ENCODE data around the gene MAP3K7. TPM values are rescaled to one million over a fixed set of nuclear protein-coding genes. Genes with fewer than 3 reads are reported as not detected.

The MAP3K7 gene
- total and polyA plus RNA-seq, 2 of the 8 experiments (the other 6 are each of a cell fraction or from before 2014, with no cell fraction given): 27.3 to 34.8 TPM

DNA sequence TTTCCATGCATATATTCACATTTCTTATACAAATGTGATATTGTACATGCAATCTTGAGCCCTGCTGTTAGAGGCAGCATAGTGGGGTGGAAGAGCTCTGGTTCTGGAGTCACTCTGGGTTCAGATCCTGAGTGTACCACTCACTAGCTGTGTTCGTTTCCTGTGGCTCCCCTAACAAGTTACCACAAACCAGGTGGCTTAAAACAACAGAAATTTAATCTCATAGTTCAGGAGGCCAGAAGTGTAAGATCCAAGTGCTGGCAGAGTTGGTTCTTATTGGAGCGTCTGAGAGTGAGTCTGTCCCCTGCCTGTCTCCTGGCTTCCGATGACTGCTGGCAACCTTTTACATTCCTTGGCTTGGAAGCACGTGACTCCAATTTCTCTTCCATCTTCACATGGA, 115.6 kb downstream of the MAP3K7 start:
- H2BK12ac ChIP-seq (ENCODE audit: low read depth, low read length): no peak overlapping the region
- H3K27me3 ChIP-seq (replicated peaks in 1 of 4; ENCODE audit: control insufficient read depth in 3 of 4, extremely low read depth in 1 of 4, insufficient read depth in 3 of 4, low read length in 3 of 4): no peaks in the 10 kb centered on the region
- no peak overlapping the region for H3K27ac ChIP-seq (ENCODE audit: low read depth, low read length)
- H2AK5ac ChIP-seq (ENCODE audit: low read depth, low read length): no peak overlapping the region
- no peak overlapping the region for H2BK20ac ChIP-seq (ENCODE audit: low read length)
- H3K4me1 ChIP-seq (replicated peaks in 1 of 4; ENCODE audit: control insufficient read depth in 3 of 4, insufficient read depth in 4 of 4, low read length in 3 of 4): no peaks in the 10 kb centered on the region; a peak in 2 of 7 replicates
- H3K18ac ChIP-seq (ENCODE audit: extremely low read depth, low read length): 0 out of 2 replicates have a peak overlapping the region, but pooled peaks have one; percentile 14
- no peak overlapping the region for H4K8ac ChIP-seq (ENCODE audit: extremely low read depth, insufficient read depth, low read length)
- no peak overlapping the region for H3K14ac ChIP-seq (ENCODE audit: insufficient read length)
- H3K23ac ChIP-seq (ENCODE audit: insufficient read length): no peak overlapping the region
- TF ChIP-seq RFX5 (IDR thresholded peaks at IDR 0.05; ENCODE audit: borderline replicate concordance, low read depth, low read length): no peak
- ChIA-PET CTCF (ENCODE audit: partially characterized antibody) (interaction anchor here (2.5 to 12.4 kb wide), 4 partner anchors 7 to 180 kb away, joined by 8 to 234 read pairs (median 96); partner anchors contain the start of gene BACH2), POLR2A (ENCODE audit: partially characterized antibody) (no interaction called here)
- no peak overlapping the region for H2BK120ac ChIP-seq (replicated peaks; ENCODE audit: low read depth, low read length)
- no peak overlapping the region for H3K56ac ChIP-seq (replicated peaks; ENCODE audit: insufficient read length, low read depth, low read length)
- H3K79me2 ChIP-seq (ENCODE audit: control insufficient read depth in 1 of 2, insufficient read depth in 2 of 2, low read length in 2 of 2): no peaks in the 10 kb centered on the region
- FAIRE-seq: no peak
- peak overlapping the region; percentile 55 for H2AFZ ChIP-seq (ENCODE audit: low read length)
- H4K91ac ChIP-seq (replicated peaks; ENCODE audit: insufficient read length, low read length): no peak overlapping the region
- no peaks in the 10 kb centered on the region for H3K79me1 ChIP-seq (ENCODE audit: low read depth, low read length)
- no peaks in the 10 kb centered on the region for H4K20me1 ChIP-seq (replicated peaks in 1 of 2; ENCODE audit: control insufficient read depth in 1 of 2, insufficient read depth in 2 of 2, low read length in 2 of 2)
- no peaks in the 10 kb centered on the region for H3K36me3 ChIP-seq (ENCODE audit: control insufficient read depth in 2 of 4, insufficient read depth in 4 of 4, low read length in 3 of 4)
- WGBS, 2 experiments (ENCODE audit: extremely low coverage in 1 of 2, insufficient coverage in 1 of 2, insufficient read length in 1 of 2, insufficient replicate concordance in 2 of 2, low coverage in 1 of 2, low lambda C conversion rate in 2 of 2, missing lambda C conversion rate in 1 of 2): 85% methylated on average over 4 of the region's 4 CpGs; no CpG with 5 or more reads in 1 of the 2 experiments
- no peaks in the 10 kb centered on the region for H3K9me3 ChIP-seq (ENCODE audit: insufficient read depth in 2 of 2, low read depth in 1 of 2, low read length in 1 of 2)
- H3K4me3 ChIP-seq (ENCODE audit: extremely low read depth in 1 of 4, insufficient read depth in 2 of 4, low read depth in 3 of 4, low read length in 4 of 4): no peak overlapping the region
- H2BK5ac ChIP-seq (ENCODE audit: low read depth, low read length): 0 out of 2 replicates have a peak overlapping the region, but pooled peaks have one; percentile 17
- DNase-seq (ENCODE audit: low read depth in 1 of 2, low spot score in 2 of 2): no peak
- H4K5ac ChIP-seq (ENCODE audit: insufficient read length, low read depth, low read length): no peak overlapping the region
- no peak overlapping the region for H3K4me2 ChIP-seq (ENCODE audit: insufficient read depth in 1 of 2, low read depth in 2 of 2, low read length in 2 of 2)
- no peak overlapping the region for H3K4ac ChIP-seq (replicated peaks; ENCODE audit: insufficient read length, low read depth, low read length)
- no peak overlapping the region for H2BK15ac ChIP-seq (ENCODE audit: low read length)
- H3K9ac ChIP-seq (replicated peaks in 1 of 4; ENCODE audit: extremely low read depth in 1 of 4, low read depth in 3 of 4, low read length in 3 of 4): no peak overlapping the region
- H3K23me2 ChIP-seq (ENCODE audit: low read depth, low read length): no peaks in the 10 kb centered on the region

Data from H1 (cell line).